Measurements from ENCODE around the gene NKX2-1. TPM values are rescaled to one million over a fixed set of nuclear protein-coding genes. Genes with fewer than 3 reads are reported as not detected.

NKX2-1 gene
- total RNA-seq, 1 experiment from 2014 or later = not detected

DNA sequence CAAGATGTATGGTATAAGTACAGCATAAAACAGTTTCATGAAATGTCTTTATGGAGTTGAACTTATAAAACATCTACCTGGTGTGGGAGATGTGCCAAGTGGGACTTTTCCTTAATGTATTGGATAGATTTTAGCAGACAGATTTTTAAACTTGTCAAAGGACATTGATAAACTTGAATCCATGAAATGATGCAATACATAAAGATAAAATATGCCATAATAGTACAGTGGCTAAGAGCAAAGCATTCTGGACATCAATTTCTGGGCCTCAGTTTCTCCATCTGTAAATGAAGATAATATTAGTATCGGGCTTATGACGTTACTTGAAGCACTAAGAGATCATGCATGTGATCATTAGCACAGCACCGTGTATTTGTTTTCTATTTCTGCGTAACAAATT lies 45.4 kb downstream of the NKX2-1 start:
- intact Hi-C loops (cut with micrococcal nuclease; ENCODE audit: unreplicated experiment) = no loop called here
- BruUV-seq (replicated peaks) = no TSS peak
- peaks cover 47% of the 10 kb centered on the region for H3K27me3 ChIP-seq (replicated peaks; ENCODE audit: insufficient read depth, low read depth, low read length, poor library complexity)

DNA sequence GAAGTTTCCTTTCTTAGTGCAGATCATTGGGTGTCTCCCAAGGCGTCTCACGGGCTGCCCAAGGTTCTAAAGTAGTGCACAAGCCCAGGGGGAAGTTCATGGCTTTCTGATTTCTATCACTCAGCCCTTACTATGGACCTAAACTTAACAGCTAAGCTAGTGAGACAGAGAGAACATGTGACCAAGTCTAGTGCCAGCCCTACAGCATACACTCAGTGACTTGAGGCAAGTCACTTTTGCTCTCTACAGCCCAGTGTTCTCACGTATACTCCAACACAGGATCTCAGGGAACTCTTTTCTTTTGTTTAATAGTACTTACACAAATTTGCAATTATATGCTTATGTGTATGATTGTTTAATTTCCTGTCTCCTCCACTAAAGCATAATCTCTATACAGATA lies 48.6 kb downstream of the NKX2-1 start:
- no peak overlapping the region for H3K27ac ChIP-seq (ENCODE audit: low read depth, low read length, poor library complexity, severe bottlenecking)
- no peaks in the 10 kb centered on the region for H3K9me3 ChIP-seq (ENCODE audit: low read depth, low read length, poor library complexity, severe bottlenecking)
- no peak overlapping the region for H3K4me3 ChIP-seq (ENCODE audit: low read depth, low read length, poor library complexity, severe bottlenecking)
- TF ChIP-seq, protein P1, sequence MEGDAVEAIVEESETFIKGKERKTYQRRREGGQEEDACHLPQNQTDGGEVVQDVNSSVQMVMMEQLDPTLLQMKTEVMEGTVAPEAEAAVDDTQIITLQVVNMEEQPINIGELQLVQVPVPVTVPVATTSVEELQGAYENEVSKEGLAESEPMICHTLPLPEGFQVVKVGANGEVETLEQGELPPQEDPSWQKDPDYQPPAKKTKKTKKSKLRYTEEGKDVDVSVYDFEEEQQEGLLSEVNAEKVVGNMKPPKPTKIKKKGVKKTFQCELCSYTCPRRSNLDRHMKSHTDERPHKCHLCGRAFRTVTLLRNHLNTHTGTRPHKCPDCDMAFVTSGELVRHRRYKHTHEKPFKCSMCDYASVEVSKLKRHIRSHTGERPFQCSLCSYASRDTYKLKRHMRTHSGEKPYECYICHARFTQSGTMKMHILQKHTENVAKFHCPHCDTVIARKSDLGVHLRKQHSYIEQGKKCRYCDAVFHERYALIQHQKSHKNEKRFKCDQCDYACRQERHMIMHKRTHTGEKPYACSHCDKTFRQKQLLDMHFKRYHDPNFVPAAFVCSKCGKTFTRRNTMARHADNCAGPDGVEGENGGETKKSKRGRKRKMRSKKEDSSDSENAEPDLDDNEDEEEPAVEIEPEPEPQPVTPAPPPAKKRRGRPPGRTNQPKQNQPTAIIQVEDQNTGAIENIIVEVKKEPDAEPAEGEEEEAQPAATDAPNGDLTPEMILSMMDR (conservative IDR thresholded peaks at IDR 0.05; ENCODE audit: low read depth, low read length) = no peak
- TF ChIP-seq EZH2 (IDR thresholded peaks at IDR 0.05; ENCODE audit: borderline replicate concordance, low read depth, low read length, poor library complexity, severe bottlenecking) = no peak
- H3K36me3 ChIP-seq (ENCODE audit: insufficient read depth, low read length, poor library complexity, severe bottlenecking) = no peaks in the 10 kb centered on the region
- H3K27me3 ChIP-seq (replicated peaks; ENCODE audit: insufficient read depth, low read depth, low read length, poor library complexity) = peaks cover 55% of the 10 kb centered on the region
- no peak for DNase-seq (ENCODE audit: low spot score)
- ChIA-PET POLR2A (ENCODE audit: low non-redundant PET) (no interaction called here), CTCF (no interaction called here)
- H3K4me1 ChIP-seq (ENCODE audit: insufficient read depth, low read length, poor library complexity, severe bottlenecking) = no peaks in the 10 kb centered on the region
- intact Hi-C loops (cut with micrococcal nuclease; ENCODE audit: unreplicated experiment) = no loop called here
- BruUV-seq (replicated peaks) = no TSS peak

More for the DNA sequence above, 45.4 kb downstream of the NKX2-1 start:
- ChIA-PET POLR2A (ENCODE audit: low non-redundant PET) (no interaction called here), CTCF (no interaction called here)
- Histone ChIP-seq H3K9me3 (ENCODE audit: low read depth, low read length, poor library complexity, severe bottlenecking) (no peaks in the 10 kb centered on the region), H3K27ac (ENCODE audit: low read depth, low read length, poor library complexity, severe bottlenecking) (no peak overlapping the region), H3K36me3 (ENCODE audit: insufficient read depth, low read length, poor library complexity, severe bottlenecking) (no peaks in the 10 kb centered on the region), H3K4me3 (ENCODE audit: low read depth, low read length, poor library complexity, severe bottlenecking) (no peak overlapping the region), H3K4me1 (ENCODE audit: insufficient read depth, low read length, poor library complexity, severe bottlenecking) (no peaks in the 10 kb centered on the region)
- DNase-seq (ENCODE audit: low spot score) = no peak
- TF ChIP-seq, protein P1 (conservative IDR thresholded peaks at IDR 0.05; ENCODE audit: low read depth, low read length) = no peak
- no peak for TF ChIP-seq EZH2 (IDR thresholded peaks at IDR 0.05; ENCODE audit: borderline replicate concordance, low read depth, low read length, poor library complexity, severe bottlenecking)

DNA sequence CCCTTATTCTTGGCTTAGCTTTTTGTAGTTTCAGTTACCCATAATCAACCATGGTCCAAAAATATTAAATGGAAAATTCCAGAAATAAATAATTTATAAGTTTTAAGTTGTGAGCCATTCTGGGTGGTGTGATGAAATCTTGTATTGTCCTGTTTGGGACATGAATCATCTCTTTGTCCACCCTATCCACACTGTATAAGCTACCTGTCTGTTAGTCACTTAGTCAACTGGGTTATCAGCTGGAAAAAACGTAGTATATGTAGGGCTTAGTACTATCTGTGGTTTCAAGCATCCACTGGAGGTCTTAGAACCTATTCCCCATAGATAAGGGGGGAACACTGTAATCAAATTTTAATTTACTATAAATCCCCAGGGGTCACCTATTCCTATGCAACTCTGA lies 52.7 kb downstream of the NKX2-1 start:
- Histone ChIP-seq H3K27me3 (replicated peaks; ENCODE audit: insufficient read depth, low read depth, low read length, poor library complexity) (peaks cover 69% of the 10 kb centered on the region), H3K9me3 (ENCODE audit: low read depth, low read length, poor library complexity, severe bottlenecking) (no peaks in the 10 kb centered on the region), H3K4me1 (ENCODE audit: insufficient read depth, low read length, poor library complexity, severe bottlenecking) (no peaks in the 10 kb centered on the region), H3K4me3 (ENCODE audit: low read depth, low read length, poor library complexity, severe bottlenecking) (no peak overlapping the region), H3K27ac (ENCODE audit: low read depth, low read length, poor library complexity, severe bottlenecking) (no peak overlapping the region), H3K36me3 (ENCODE audit: insufficient read depth, low read length, poor library complexity, severe bottlenecking) (no peaks in the 10 kb centered on the region)
- ChIA-PET POLR2A (ENCODE audit: low non-redundant PET) (no interaction called here), CTCF (no interaction called here)
- no TSS peak for BruUV-seq (replicated peaks)
- TF ChIP-seq, protein P1 (conservative IDR thresholded peaks at IDR 0.05; ENCODE audit: low read depth, low read length) = no peak
- no peak for TF ChIP-seq EZH2 (IDR thresholded peaks at IDR 0.05; ENCODE audit: borderline replicate concordance, low read depth, low read length, poor library complexity, severe bottlenecking)
- intact Hi-C loops (cut with micrococcal nuclease; ENCODE audit: unreplicated experiment) = no loop called here
- no peak for DNase-seq (ENCODE audit: low spot score)

Other genes starting within 250 kb of the NKX2-1 start
- 22.9 and 23.2 TPM in 2 replicates for gene MBIP, start 199.6 kb downstream of the NKX2-1 start, total RNA-seq (2021)
- not detected in 2 replicates for gene NKX2-8, start 62.4 kb upstream of the NKX2-1 start, total RNA-seq (2021)
- 23.4 and 26.2 TPM in 2 replicates for gene PAX9, start 141.6 kb upstream of the NKX2-1 start, total RNA-seq (2021)